ENCODE data around the gene FOXN1. TPM values are rescaled to one million over a fixed set of nuclear protein-coding genes. Genes with fewer than 3 reads are reported as not detected.

The FOXN1 gene
- total RNA-seq, 2 donors from 2014 or later, result 0.32 TPM; not detected in 1

GRCh38 chr17:28507567-28508203, 1.5 kb downstream of the FOXN1 start:
- TF ChIP-seq, protein P1, sequence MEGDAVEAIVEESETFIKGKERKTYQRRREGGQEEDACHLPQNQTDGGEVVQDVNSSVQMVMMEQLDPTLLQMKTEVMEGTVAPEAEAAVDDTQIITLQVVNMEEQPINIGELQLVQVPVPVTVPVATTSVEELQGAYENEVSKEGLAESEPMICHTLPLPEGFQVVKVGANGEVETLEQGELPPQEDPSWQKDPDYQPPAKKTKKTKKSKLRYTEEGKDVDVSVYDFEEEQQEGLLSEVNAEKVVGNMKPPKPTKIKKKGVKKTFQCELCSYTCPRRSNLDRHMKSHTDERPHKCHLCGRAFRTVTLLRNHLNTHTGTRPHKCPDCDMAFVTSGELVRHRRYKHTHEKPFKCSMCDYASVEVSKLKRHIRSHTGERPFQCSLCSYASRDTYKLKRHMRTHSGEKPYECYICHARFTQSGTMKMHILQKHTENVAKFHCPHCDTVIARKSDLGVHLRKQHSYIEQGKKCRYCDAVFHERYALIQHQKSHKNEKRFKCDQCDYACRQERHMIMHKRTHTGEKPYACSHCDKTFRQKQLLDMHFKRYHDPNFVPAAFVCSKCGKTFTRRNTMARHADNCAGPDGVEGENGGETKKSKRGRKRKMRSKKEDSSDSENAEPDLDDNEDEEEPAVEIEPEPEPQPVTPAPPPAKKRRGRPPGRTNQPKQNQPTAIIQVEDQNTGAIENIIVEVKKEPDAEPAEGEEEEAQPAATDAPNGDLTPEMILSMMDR (IDR thresholded peaks at IDR 0.05), result no peak
- intact Hi-C loops (cut with DNase I), result no loop called here
- no peak overlapping the region for H3K9ac ChIP-seq (ENCODE audit: low read depth in 2 of 2, low read length in 2 of 2)
- H3K4me3 ChIP-seq, result no peak overlapping the region
- H3K27me3 ChIP-seq, result no peaks in the 10 kb centered on the region
- no peaks in the 10 kb centered on the region for H3K36me3 ChIP-seq
- no peak for DNase-seq
- H3K4me1 ChIP-seq, result no peaks in the 10 kb centered on the region
- H3K9me3 ChIP-seq, result no peaks in the 10 kb centered on the region
- H3K27ac ChIP-seq, result no peak overlapping the region

GRCh38 chr17:28508211-28508724, 2.1 kb downstream of the FOXN1 start:
- TF ChIP-seq, protein P1 (IDR thresholded peaks at IDR 0.05), result no peak
- Histone ChIP-seq H3K27me3 (no peaks in the 10 kb centered on the region), H3K27ac (no peak overlapping the region), H3K9ac (ENCODE audit: low read depth in 2 of 2, low read length in 2 of 2) (no peak overlapping the region), H3K36me3 (no peaks in the 10 kb centered on the region), H3K9me3 (no peaks in the 10 kb centered on the region), H3K4me1 (no peaks in the 10 kb centered on the region), H3K4me3 (no peak overlapping the region)
- no peak for DNase-seq
- intact Hi-C loops (cut with DNase I), result no loop called here

DNA sequence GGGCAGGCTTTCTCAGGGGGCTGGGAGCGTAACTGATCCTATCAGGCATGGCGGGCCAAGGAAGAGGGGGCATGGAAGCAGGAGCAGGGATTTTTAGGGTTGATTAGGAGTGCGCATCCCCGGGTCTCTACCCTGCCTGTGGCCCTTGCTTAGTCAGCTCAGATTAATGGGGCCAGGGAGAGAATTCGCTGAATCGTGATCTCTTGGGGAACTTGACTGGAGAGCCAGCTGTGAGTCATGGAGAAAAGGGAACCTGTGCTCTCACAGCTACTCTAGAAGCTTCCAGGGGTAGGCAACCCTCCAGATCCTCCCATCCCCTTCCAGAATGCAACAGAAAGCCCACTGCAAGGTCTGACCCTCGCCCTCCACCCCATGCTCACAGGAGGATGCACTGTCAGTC, 3.6 kb downstream of the FOXN1 start:
- no peaks in the 10 kb centered on the region for H3K27me3 ChIP-seq
- no peak overlapping the region for H3K4me3 ChIP-seq
- intact Hi-C loops (cut with DNase I), result no loop called here

DNA sequence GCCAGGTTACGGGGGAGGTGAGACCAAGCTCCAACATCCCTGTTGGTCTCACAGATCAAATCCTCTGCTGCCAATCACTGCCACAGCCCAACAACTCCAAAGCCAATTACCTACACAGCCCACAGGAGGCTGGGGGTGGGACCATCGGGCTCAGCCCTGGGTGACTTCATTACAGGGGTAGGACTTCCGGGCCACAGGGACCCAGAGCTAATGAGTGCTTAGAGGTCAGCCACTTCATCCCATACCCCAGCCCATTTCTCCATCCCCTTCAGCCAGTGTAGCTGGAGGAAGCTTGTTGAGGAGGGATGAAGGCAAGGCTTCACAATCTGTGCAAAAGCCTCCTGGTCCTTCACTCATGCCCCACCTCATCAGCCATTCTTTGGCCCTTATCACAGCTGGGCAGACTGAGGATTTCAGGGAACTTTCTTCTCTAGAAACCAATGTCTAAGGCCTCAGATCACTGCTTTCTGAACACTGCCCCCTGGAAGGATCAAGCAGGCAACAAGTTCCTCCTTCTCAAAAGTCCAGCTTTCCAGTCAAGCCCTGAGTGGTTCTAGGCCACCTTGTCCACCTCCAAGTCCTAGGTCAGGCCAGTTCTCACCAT, 5.8 kb downstream of the FOXN1 start:
- H3K27me3 ChIP-seq, result no peaks in the 10 kb centered on the region
- no peak for DNase-seq
- no peaks in the 10 kb centered on the region for H3K36me3 ChIP-seq
- H3K9ac ChIP-seq (ENCODE audit: low read depth in 2 of 2, low read length in 2 of 2), result no peak overlapping the region
- TF ChIP-seq, protein P1 (IDR thresholded peaks at IDR 0.05), result no peak
- H3K4me3 ChIP-seq, result no peak overlapping the region
- H3K4me1 ChIP-seq, result peaks cover 5% of the 10 kb centered on the region
- H3K27ac ChIP-seq, result no peak overlapping the region
- H3K9me3 ChIP-seq, result no peaks in the 10 kb centered on the region
- intact Hi-C loops (cut with DNase I), result no loop called here

More for the DNA sequence above, 3.6 kb downstream of the FOXN1 start:
- Histone ChIP-seq H3K9ac (ENCODE audit: low read depth in 2 of 2, low read length in 2 of 2) (no peak overlapping the region), H3K4me1 (peaks cover 5% of the 10 kb centered on the region), H3K27ac (no peak overlapping the region), H3K9me3 (no peaks in the 10 kb centered on the region), H3K36me3 (no peaks in the 10 kb centered on the region)
- TF ChIP-seq, protein P1 (IDR thresholded peaks at IDR 0.05), result no peak
- DNase-seq, result no peak

DNA sequence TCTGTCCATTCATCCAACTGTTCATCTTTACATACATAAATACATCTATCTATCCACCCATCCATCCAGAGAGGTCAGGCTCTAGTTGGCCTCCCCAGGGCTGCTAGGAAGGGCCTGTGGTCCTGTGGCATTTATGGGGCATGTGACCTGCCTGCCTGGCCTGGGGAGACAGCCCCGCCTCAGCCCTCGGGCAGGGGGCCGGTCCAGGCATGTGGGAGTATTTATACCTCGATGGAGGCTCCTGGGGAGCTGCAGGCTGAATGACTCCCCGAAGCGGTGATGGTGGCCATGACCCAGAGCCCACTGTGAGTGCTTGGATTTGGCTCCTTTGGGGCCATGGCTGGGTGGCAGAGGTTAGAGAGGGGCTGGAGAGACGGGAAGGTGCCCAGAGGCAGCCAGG, 7.3 kb downstream of the FOXN1 start:
- no peak overlapping the region for H3K4me3 ChIP-seq
- H3K9me3 ChIP-seq, result no peaks in the 10 kb centered on the region
- intact Hi-C loops (cut with DNase I), result no loop called here
- H3K27me3 ChIP-seq, result no peaks in the 10 kb centered on the region
- DNase-seq, result no peak
- H3K36me3 ChIP-seq, result no peaks in the 10 kb centered on the region
- no peak overlapping the region for H3K9ac ChIP-seq (ENCODE audit: low read depth in 2 of 2, low read length in 2 of 2)
- H3K27ac ChIP-seq, result no peak overlapping the region
- H3K4me1 ChIP-seq, result peaks cover 5% of the 10 kb centered on the region
- TF ChIP-seq, protein P1 (IDR thresholded peaks at IDR 0.05), result no peak
